GM19240 (cell line): ENCODE data around the gene NME7.
"Not testable (repeated sequence)": the region's sequence is repeated elsewhere in the genome, so short reads cannot be mapped to it uniquely, and the experiment has no call there.

Source experiments
- DNase-seq: peaks from one replicate; pipeline ENCODE4 v3.0.0; 2011; ENCODE audit warnings: low spot score; ENCODE audit not compliant: insufficient read length

Gene NME7

GRCh38 chr1:169128562-169128961 lies 239.0 kb downstream of the NME7 start:
- no peak for DNase-seq

- no peak for DNase-seq
Measured at GRCh38 chr1:169127305-169127704, 240.3 kb downstream of the NME7 start.

GRCh38 chr1:169126335-169126734 lies 241.3 kb downstream of the NME7 start:
- no peak for DNase-seq

GRCh38 chr1:169125597-169125996 lies 242.0 kb downstream of the NME7 start:
- DNase-seq, result not testable (repeated sequence)

- DNase-seq, result no peak
Measured at GRCh38 chr1:169124459-169124858, 243.1 kb downstream of the NME7 start.

GRCh38 chr1:169122976-169123375 lies 244.6 kb downstream of the NME7 start:
- DNase-seq, result no peak

GRCh38 chr1:169121146-169121923 lies 246.3 kb downstream of the NME7 start:
- DNase-seq, result no peak

GRCh38 chr1:169120066-169120465 lies 247.5 kb downstream of the NME7 start:
- DNase-seq, result no peak

GRCh38 chr1:169119405-169119804 lies 248.2 kb downstream of the NME7 start:
- DNase-seq, result no peak

GRCh38 chr1:169118227-169118626 lies 249.4 kb downstream of the NME7 start:
- no peak for DNase-seq

GRCh38 chr1:169117599-169117998 lies 250.0 kb downstream of the NME7 start:
- no peak for DNase-seq

GRCh38 chr1:169117014-169117413 lies 250.6 kb downstream of the NME7 start:
- DNase-seq, result no peak

- no peak for DNase-seq
Measured at GRCh38 chr1:169115891-169116585, 251.6 kb downstream of the NME7 start.

- DNase-seq, result no peak
Measured at GRCh38 chr1:169113613-169114119, 253.9 kb downstream of the NME7 start.

- no peak for DNase-seq
Measured at GRCh38 chr1:169112241-169112640, 255.4 kb downstream of the NME7 start.

- no peak for DNase-seq
Measured at GRCh38 chr1:169111472-169111871, 256.1 kb downstream of the NME7 start.

GRCh38 chr1:169110689-169111447 lies 256.7 kb downstream of the NME7 start:
- no peak for DNase-seq

- DNase-seq, result no peak
Measured at GRCh38 chr1:169110236-169110635, 257.4 kb downstream of the NME7 start.

GRCh38 chr1:169109561-169110134 lies 257.9 kb downstream of the NME7 start:
- no peak for DNase-seq

GRCh38 chr1:169108863-169109560 lies 258.6 kb downstream of the NME7 start:
- no peak for DNase-seq

GRCh38 chr1:169108223-169108622 lies 259.4 kb downstream of the NME7 start:
- no peak for DNase-seq
